PC-9 (cell line): ENCODE measurements around the gene XXYLT1.

Source experiments
- CTCF ChIP-seq: fragments of 200-600 bp; sonication (generic); conservative IDR thresholded peaks from 2 replicates; pipeline ENCODE4 v1.6.1; 2017; ENCODE audit warnings: mixed run types, antibody characterized with exemption, mild to moderate bottlenecking, moderate library complexity
- EZH2 ChIP-seq: fragments of 200-600 bp; sonication (generic); IDR thresholded peaks from 2 replicates; pipeline ENCODE4 v1.8.0; 2017; ENCODE audit warnings: antibody characterized with exemption, low read depth

- no peak for TF ChIP-seq EZH2
- no peak for TF ChIP-seq CTCF
Observed at GRCh38 chr3:195207056-195207455, 63.9 kb downstream of the XXYLT1 start.
